Hematopoietic multipotent progenitor cell treated with erythropoietin and hydrocortisone succinate and interleukin-3 and kit ligand, for 4 days (in vitro differentiated cells): ENCODE results near the gene NOC4L.

Experiments
- DNase-seq: peaks from one replicate; pipeline ENCODE4 v3.0.0-alpha.2; 2015

The NOC4L gene

DNA sequence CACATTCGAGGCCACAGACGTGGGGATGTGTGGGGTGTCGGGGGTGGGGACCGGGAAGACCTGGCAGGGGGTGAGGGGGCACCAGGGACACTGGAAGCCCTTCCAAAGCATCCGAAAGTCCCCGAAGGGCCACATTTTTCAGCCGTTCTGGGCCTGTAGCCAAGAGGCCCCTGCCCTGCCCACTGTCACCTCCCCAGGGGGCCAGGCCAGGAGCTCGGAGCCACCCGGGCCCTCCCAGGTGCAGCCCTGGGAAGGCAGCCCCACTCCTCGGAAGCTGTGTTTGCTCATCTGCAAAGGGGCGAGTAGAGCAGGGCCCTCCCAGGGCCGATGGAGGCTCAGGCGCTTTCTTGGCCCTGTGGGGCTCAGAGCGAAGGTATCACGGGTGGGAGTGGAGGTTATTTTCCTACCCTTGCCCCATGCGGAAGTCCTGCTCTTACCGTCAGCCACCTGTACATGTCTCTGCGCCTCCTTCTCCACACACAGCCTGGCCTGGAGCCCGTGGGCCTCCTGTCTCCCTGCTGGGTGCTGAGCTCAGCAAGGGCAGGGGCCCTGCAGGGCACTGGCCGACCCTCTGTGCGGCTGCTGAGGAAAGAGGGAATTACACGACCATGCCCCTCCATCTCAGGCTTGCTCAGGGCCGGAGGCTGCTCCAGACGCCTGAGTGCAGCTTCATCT, 27.2 kb downstream of the NOC4L start:
- DNase-seq, result no peak

DNA sequence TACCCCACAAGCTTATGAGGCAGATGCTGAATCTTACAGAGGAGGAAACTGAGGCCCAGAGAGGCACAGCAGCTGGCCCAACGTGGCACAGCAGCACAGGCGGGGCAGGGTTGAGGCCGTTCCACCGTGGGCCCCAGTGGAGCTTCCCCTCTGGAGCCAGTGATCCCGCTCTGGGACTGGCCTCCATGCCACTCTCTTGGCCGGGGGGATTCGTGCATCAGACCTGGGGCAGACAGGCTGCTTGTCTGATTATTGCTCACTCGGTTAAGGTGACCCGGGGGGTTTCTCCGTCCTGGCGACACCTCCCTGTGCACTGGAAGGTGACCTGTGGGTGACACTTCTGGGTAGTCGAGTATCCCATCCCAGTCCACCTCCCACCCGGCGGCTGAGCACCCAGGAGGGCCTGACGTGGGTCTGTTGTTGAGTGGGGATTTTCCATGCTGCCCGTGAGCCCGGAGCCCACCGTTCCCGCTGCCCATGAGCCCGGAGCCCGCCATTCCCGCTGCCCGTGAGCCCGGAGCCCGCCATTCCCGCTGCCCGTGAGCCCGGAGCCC, 27.8 kb downstream of the NOC4L start:
- DNase-seq, result no peak

DNA sequence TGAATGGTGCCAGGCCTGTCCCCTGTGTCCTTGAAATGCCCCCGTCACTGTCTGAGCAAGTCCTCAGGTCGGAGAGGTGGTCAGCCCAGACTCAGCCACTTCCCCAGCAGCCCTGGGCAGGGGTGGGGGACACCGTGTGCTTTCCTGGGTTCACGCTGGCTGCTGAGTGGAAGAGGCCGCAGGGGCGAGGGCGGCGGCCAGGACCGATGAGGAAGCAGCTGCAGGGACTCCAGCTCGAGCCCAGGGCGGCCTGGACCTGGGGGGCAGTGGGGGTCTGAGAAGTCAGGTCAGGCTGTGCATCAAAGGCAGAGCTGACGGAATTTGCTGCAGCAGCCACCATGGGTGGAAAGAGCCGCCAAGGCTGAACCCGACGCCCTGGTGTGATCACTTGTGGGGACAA, 28.4 kb downstream of the NOC4L start:
- DNase-seq, result no peak

DNA sequence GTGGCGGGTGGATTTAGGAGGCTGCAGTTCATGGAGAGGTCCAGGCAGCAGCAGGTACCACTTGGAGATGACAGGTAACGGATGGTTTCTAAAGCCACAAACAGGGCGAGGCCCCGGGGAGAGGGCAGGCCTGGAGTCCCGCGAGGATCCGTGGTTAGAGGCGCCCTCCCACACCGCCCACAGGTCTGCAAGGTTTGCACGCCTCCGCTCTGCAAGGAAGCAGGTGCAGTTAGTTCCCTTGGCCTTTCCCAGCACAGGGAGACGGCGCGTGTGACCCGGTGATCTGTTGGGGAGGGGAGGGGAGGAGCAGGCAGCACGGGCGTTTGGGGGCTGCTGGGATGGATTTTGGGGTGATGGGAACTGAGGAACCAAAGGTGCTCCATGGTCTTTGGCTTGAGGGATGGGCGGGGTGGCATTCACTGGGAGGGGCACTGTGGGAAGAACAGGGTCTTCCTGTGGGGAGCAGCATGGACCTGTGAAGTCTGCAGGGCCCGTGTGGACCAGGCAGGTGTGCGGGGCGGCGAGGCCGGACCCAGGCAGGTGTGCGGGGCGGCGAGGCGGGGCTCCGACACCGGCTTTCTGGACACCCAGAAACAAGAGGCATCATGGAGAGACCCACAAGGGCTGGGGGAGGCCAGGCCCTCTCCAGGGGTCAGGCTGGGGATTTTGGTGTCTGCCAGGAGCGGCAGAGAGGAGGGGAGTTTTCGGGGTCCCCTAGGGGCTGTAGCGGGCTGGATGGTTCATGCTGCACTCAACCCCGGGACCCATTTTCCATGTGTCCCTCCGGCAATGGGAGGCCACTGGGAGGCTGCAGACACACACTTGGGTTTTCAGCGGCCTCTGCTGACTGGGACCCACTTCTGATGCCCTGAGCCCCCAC, 29.1 kb downstream of the NOC4L start:
- DNase-seq, result no peak

DNA sequence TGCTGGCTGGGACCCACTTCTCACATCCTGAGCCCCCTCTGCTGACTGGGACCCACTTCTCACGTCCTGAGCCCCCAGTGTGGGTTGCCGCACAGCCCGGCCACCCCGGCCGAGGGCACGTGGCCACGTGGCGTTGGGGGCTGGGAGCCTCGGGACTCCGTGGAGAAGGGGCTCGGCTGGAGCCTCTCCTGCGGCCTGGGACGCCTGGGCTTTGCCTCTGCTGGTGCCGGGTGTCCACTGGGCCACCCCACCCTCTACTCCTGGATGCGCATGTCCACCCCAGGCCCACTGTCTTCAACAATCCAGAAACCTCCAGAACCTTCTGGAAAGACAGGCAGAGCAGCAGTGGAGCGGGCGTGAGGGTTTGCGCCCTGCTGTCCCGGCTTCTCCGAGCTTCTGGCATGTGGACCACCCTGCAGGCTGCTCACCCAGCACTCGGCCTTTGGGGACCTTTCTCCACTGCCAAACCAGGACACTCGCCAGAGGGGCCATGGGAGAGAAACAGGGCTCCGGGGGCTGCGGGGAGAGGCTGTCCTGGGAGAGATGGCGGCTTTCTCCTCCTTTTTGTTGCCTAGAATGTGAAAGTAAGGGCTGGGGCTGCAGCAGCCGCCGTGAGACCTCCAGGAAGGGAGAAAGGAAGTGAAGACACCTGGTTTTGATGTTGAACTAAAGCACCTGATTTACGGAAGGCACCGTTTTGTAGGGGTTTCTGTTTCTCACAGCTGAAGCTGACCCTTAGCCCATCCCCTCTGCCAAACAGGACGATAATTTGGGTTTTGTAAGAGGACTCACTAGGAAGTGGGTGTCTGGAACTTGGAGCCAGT, 30.0 kb downstream of the NOC4L start:
- DNase-seq, result no peak

DNA sequence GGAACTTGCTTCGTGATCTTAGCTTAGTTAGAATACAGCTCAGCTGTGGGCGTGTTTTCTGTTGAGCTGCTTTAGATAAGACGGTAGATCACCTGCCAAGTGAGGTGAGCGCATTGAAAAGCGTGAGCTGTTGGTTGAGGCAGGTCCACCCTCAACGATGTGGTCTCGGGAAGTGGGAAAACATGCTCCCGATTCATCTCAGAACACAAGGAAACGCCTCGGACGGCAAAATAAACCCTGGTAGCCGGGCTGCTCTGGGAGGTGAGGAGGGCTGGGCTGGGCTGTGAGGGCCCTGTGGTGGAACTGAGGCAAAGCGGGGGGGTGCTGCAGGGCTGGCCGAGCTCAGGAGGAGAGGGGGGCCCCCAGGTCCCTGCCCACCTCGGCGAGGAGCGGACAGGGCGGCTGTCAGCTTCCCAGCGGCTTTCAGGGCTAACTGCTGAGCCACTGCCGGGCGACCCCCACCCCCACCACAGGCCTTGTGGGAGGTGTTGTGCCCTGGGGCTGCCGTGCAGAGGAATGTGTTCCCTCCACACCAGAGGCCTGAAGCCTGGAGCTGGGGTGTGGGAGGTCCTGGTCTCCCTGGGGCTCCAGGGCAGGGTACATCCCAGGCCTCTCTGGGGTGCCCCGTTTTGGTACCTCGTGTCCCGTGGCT, 30.7 kb downstream of the NOC4L start:
- no peak for DNase-seq

DNA sequence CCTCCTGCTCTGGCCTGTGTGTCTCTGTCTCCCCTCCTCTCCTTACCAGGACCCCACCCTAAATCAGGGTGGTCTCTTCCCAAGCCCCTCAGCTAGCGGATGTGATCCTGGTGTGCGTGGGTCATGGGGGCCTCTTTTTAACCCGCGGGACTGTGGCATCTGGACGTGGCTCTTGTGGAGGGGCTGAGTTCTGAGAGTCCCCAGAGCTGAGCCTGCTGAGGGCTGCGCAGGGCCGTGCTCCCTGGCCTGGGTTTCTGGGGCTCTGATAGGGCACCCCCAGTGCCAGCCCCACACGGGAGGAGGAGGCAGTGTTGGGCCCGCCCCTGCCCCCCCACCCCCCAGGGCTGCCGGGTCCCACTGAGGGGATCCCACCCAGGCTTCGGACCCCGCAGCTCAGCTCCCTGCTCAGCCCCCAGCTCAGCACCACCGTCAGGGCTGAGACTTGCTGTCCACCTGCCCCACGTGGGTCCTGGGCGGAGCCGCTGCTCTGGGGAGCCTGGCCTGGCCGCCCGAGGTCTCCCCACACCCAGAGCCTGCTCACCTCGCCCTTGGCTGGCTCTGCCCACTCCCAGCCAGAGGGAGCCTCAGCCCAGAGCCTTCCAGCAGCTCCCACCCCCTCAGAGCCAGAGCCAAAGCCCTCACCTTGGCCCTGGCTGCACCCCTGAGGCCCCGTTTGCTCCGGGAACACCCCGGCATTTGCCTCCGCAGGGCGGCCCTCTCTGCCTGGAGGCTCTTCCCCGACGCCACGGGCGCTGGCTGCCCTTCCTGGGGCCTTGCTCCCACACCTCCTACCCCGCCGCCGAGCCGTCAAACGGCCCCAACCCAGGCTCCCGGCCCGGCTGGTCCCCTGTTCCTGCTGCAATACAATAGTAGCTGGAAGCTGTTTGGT, 31.5 kb downstream of the NOC4L start:
- no peak for DNase-seq

DNA sequence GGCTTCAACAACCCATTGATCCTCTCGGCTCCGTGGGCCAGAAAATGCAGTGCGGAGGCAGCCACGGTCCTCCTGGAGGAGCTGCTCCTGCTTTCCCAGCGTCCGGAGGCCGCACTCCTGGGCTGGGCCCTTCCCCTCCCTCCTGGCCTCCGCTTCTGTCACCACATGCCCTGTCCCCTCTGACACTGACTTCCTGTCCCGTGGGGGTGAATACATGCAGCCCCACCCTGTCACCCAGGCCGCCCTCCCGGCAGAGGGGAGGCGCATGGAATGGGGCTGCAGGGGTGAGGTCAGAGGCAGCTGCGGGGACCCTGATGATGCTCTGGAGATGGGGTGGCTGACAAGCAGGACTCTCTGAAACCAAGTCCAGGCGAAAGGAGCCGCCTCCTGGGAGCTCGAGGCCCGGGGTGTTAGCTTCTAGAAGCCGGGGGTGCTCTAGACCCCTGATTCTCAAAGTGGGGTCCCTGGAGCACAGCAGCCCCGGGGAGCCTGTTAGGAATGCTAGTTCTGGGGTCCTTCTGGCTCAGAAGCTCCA, 32.2 kb downstream of the NOC4L start:
- DNase-seq, result no peak

DNA sequence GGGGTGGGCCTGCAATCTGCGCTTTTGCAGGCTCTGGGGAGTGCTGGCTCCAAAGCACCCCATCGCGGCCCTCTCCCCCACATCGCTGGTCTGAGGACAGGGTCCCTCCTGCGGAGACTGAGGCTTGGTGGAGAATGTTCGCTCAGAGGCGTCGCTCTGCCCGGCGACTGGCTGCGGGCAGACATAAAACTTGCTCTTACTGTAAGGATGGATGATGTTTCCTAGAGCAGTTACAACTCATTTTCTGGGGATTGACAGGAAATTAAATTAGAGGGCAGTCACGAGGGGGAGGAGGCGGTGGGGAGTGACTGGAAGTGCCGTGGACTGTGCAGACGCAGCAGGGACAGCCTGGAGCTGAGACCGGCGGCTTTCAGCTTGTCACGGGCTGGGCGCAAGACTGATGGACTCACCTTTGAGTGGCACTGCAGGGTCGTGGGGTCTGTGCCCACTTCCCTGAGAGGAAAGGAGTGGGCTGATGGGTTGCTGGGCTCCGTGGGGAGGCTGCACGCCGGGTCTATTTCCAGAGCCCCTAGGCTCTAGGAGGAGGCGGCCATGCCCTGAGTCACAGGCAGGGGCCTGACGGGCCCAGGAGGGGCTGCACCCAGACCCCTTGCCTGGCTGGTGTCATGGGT, 32.8 kb downstream of the NOC4L start:
- no peak for DNase-seq

DNA sequence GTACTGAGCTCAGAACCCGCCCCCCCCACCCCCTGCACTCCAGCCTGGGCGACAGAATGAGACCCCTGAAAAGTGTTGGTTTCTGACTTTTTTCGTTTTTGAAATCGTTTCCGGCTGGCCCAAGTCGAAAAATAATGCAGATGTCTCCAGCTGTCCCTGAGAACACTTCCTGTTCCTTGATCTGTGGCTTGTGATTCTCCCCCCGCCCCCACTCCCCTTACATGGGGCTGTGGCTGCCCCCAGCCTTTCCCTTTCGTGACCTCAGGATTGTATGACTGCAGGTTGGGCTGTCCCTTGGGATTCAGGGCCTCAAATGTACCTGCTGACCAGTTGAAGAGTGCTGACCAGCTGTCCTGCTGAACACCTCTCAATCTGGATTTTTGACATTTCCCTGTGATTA, 34.1 kb downstream of the NOC4L start:
- peak; percentile 37 for DNase-seq

DNA sequence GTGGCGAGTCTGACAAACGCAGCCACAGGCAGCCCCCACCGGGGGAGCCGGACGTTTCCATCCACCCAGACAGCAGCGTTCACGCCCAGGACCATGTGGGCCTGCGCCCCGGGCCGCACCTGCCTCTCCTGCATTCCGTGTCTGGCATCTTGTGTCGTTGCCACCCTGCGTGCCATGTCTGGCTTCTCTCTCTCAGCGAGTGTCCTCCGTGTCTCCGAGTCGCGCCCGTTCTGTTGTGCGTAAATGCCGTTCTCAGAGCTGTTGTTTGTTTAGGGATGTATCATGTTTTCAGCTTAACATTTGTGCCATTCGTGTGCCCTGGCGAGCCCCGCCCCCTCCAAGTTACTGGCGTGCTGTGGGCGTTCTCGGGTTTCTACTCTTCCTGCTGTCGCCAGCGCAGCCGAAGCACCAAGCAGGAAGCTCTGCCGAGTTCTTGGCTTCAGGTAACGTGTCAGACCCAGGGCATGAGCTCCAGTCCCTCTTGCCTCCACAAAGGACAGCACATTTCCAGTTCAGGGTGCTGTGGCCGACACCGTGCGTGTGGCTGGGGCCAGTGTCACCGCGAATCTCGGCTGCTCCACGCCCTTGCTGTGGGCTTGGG, 34.6 kb downstream of the NOC4L start:
- no peak for DNase-seq

DNA sequence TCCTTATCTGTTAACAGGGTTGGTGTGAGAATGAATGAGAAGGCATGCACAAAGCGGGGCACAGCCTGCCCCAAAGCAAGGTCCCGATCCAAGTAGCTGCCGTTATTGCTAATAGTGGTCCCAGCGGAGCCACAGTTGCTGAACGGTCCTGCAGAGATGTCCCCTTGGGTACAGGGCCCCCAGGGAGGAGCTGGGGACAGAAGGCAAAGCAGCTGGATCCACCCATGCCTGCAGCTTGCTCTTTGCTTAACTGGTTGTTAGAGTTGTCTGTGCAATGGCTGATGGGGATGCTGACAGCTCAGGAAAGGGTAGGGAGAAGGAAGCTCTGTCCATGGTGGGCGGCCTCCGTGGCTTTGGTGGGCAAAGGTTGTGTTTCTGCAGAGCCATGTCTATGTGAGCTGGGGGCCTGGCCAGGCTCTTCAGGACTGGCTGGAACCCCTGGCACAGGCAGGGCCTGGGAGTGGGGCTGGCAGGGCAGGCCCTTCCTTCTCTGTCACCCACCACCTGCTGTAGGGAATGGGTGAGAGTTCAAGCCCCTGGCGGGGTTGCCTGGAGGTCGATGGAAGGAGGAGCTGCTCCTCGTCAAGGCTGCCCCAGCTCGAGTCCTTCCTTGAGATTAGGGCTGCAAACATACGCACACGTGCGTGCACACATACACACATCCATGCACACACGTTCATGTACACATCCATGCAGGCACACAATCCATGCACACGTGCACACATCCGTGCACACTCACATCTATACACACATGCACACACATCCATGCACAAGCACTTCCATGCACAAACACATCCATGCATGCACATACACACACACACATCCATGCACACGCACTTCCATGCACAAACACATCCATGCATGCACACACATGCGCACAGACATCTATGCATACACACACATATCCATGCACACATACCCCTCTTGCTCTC, 35.4 kb downstream of the NOC4L start:
- no peak for DNase-seq

DNA sequence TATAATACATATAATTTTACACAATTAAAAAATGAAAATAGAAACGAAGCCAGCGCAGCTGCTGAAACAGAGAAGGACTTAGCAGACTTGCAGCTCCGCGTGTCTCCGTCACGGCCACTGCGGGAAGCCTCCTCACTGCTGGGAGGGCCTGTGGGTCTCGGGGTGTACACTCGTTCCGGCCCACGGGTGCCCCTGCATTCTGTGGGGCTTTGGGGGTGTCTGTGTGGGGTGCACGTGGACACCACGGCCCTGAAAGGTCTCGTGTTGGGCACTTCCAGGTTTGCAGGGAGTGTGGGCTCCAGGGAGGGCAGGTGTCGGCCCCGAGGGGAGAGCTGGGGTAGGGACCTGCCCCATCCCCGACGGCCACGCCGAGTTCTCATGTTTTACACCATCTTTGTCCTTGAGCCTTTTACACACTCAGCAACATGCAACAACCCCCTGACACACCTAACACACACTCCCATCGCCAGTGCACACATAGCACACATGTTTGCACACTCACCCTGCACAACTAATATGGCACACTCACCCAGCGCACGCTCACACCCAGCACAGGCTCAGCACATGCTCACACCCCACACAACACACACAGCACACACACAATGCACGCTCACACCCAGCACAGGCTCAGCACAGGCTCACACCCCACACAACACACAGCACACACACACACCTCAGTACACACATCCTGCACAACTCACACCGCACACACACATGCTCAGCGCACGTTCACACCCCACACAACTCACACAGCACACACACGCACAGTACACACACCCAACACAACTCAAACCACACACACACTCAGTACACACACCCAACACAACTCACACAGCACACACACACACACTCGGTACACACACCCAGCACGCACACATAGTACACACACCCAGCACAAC, 36.6 kb downstream of the NOC4L start:
- no peak for DNase-seq

DNA sequence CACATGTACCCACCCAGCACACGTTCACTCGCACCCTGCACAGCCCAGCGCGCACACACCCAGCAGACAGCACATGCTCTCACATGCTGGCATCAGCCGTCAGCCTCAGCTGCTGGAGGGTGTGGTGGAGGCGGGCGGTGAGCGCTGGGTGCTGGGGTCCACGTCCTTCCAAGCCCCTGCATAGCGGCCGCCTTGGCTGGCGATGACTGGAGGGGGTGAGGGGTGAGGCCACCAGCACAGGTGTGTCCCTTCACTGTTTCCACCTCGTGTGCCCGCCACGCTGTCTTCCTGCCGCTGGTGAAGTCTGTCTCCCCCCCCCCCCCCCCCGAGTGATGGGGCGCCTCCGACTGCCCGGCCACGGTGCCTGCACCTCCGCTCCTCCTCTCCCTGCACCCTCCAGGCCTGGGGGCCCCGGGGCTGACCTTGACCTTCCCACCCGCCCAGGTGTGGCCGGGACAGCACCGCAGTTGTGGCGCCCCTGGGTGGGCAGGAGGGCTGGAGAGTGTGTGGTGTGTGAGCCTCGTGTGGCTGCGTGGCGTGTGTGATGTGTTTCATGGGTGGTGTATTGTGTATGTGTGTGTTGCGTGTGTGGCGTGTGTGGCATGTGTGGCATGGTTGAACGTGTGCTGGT, 37.4 kb downstream of the NOC4L start:
- no peak for DNase-seq

DNA sequence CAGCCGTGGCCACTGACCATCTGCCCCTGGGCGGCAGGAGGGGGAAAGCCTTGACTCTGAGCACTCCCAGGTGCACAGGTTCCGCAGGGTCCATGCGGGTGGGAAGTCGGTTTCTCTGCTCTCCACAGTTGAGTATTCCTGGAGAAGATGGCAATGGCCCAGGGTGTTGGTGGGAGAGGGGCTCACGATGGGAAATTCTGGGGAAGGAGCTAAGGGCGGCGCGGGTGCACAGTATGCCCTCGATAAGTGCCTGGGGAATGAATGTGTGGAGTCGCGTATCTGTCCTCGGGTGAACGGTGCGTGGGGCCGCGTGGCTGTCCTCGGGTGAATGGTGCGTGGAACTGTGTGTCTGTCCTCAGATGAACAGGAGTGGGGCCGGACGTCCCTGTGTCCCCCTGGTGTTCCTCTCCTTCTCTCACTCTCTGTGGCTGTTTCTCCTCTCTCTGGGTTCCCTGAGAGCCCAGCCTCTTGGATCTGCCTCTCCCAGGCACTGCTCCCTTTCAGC, 38.0 kb downstream of the NOC4L start:
- DNase-seq, result no peak

DNA sequence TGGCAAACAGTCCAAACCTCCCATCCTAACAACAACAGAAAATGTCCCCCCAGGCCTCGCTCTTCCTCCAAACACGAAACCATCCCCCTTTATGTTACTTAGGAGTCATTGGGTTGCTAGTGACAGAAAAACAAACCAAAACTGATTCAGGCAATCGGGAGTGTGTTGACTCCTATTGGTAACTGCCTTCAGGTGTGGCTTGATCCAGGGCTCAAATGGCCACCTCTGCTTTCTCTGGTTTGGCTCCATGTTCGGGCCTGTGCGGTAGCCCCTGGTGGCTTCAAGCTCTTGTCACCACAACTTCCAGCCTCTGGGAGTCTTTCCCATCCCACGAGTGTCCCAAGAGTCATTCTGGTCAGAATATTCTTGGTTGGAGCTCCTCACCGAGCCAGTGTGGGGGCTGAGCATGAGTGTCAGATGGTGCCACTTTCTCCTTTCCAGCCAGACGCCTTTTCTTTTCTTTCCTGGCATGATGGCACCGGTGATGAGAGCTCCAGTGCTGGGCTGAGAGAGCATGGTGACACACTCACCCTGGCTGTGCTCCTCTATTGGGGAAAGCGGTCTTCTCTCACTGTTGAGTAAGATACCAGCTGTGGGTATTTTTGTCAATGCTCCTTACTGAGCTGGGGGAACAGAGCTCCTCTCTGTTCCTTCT, 38.6 kb downstream of the NOC4L start:
- DNase-seq, result no peak

DNA sequence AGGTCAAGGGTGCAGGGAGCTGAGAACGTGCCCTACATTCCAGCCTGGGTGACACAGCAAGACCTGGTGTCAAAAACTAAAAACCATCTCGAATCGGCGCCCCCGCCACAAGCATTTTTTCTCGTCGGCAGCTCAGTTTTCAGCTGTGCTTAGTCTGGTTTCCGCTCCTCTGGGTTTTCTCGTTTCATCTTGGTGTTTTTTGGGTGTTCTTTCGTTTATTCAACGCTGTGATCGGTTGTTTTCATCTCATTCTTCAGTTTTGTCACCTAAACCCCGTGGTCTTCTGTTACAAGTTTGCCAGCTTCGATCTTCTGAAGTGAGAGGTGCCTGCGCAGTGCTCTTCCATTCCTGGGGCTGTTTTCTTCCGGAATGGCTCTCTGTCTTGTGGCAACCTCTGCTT, 41.4 kb downstream of the NOC4L start:
- DNase-seq, result no peak
